H1 (cell line): ENCODE results near the gene CTPS2.

ENCODE experiments used
- POLR2A ChIP-seq, 2 experiments: IDR thresholded peaks; 1 replicate in 1 of 2; 2 replicates in 1 of 2; pipeline ENCODE4 v1.6.1; 2011; ENCODE audit warnings: low read depth in 2 of 2, low read length in 2 of 2, mild to moderate bottlenecking in 2 of 2; ENCODE audit errors: control extremely low read depth in 1 of 2
- RBBP5 ChIP-seq: IDR thresholded peaks from 2 replicates; pipeline ENCODE4 v1.7.1; 2012; ENCODE audit warnings: low read depth, mild to moderate bottlenecking, inconsistent platforms, low read length, moderate library complexity, borderline replicate concordance
- RFX5 ChIP-seq: IDR thresholded peaks from 2 replicates; pipeline ENCODE4 v1.6.1; 2011; ENCODE audit warnings: low read depth, low read length, improper control_type of control experiment, borderline replicate concordance
- TF ChIP-seq, protein P1 (sequence below): IDR thresholded peaks from 2 replicates; pipeline ENCODE4 v1.6.1; 2011; ENCODE audit warnings: low read length, improper control_type of control experiment
- TF ChIP-seq, protein P2 (sequence below), 3 experiments: IDR thresholded peaks; 1 replicate in 2 of 3; 2 replicates in 1 of 3; pipeline versions ENCODE4 v1.5.1 to v1.6.1; 2011; ENCODE audit warnings: low read length in 3 of 3, mild to moderate bottlenecking in 3 of 3, inconsistent platforms in 2 of 3, low read depth in 1 of 3, moderate library complexity in 1 of 3; ENCODE audit not compliant: insufficient read depth in 1 of 3; ENCODE audit errors: control extremely low read depth in 1 of 3

DNA sequence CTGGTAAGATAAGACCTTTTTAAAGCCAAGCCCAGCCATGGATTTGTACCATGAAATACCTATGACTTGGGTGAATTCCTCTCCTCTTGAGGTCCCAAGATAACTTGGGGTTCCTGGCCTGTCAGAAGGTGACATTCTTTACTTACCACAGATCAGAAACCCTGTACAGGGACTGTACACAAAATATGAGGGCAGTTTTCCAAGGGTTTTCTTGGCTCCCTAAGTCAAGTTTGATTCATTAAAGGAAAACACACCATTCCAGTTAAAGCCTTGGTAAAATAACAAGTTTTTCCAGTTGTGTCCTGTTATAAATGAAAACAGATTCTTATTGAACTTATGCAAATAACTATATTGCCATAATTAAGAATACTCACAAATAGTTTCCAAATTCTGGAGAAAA is 15.2 kb upstream of the CTPS2 start:
- TF ChIP-seq RFX5 (no peak), POLR2A (IDR thresholded peaks at IDR 0.05; ENCODE audit: control extremely low read depth in 1 of 2, low read depth in 2 of 2, low read length in 2 of 2) (no peak), RBBP5 (no peak)
- TF ChIP-seq, protein P1, sequence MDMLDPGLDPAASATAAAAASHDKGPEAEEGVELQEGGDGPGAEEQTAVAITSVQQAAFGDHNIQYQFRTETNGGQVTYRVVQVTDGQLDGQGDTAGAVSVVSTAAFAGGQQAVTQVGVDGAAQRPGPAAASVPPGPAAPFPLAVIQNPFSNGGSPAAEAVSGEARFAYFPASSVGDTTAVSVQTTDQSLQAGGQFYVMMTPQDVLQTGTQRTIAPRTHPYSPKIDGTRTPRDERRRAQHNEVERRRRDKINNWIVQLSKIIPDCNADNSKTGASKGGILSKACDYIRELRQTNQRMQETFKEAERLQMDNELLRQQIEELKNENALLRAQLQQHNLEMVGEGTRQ, result no peak
- TF ChIP-seq, protein P2, sequence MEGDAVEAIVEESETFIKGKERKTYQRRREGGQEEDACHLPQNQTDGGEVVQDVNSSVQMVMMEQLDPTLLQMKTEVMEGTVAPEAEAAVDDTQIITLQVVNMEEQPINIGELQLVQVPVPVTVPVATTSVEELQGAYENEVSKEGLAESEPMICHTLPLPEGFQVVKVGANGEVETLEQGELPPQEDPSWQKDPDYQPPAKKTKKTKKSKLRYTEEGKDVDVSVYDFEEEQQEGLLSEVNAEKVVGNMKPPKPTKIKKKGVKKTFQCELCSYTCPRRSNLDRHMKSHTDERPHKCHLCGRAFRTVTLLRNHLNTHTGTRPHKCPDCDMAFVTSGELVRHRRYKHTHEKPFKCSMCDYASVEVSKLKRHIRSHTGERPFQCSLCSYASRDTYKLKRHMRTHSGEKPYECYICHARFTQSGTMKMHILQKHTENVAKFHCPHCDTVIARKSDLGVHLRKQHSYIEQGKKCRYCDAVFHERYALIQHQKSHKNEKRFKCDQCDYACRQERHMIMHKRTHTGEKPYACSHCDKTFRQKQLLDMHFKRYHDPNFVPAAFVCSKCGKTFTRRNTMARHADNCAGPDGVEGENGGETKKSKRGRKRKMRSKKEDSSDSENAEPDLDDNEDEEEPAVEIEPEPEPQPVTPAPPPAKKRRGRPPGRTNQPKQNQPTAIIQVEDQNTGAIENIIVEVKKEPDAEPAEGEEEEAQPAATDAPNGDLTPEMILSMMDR (IDR thresholded peaks at IDR 0.05; ENCODE audit: control extremely low read depth in 1 of 3, insufficient read depth in 1 of 3, low read depth in 1 of 3, low read length in 3 of 3), result no peak
